Endometrium (tissue), 2 donors: ENCODE data around the gene FUT8.
"Not testable (repeated sequence)": the region's sequence is repeated elsewhere in the genome, so short reads cannot be mapped to it uniquely, and the experiment has no call there.

Experiments used
- FAIRE-seq: peaks from 2 replicates; lab custom pipeline; 2012; peaks lifted over from hg19 to GRCh38; lab: Jason Lieb, UNC
- donor health status: control.
- donor health status: control.

Gene FUT8

GRCh38 chr14:65716813-65717212 lies 304.3 kb downstream of the FUT8 start:
- FAIRE-seq, result not testable (repeated sequence)

GRCh38 chr14:65717384-65717915 lies 304.9 kb downstream of the FUT8 start:
- FAIRE-seq, result not testable (repeated sequence)

GRCh38 chr14:65718629-65719028 lies 306.1 kb downstream of the FUT8 start:
- FAIRE-seq, result no peak

GRCh38 chr14:65720171-65720570 lies 307.6 kb downstream of the FUT8 start:
- no peak for FAIRE-seq

- no peak for FAIRE-seq
Observed at GRCh38 chr14:65720743-65721142, 308.2 kb downstream of the FUT8 start.

- FAIRE-seq, result no peak
Observed at GRCh38 chr14:65723348-65723747, 310.8 kb downstream of the FUT8 start.

- no peak for FAIRE-seq
Observed at GRCh38 chr14:65728604-65729003, 316.1 kb downstream of the FUT8 start.

- FAIRE-seq, result no peak
Observed at GRCh38 chr14:65729566-65729965, 317.0 kb downstream of the FUT8 start.

GRCh38 chr14:65731933-65732506 lies 319.5 kb downstream of the FUT8 start:
- FAIRE-seq, result no peak

- FAIRE-seq, result no peak
Observed at GRCh38 chr14:65738339-65738738, 325.8 kb downstream of the FUT8 start.

GRCh38 chr14:65745396-65746190 lies 333.1 kb downstream of the FUT8 start:
- FAIRE-seq, result no peak

GRCh38 chr14:65748796-65749195 lies 336.3 kb downstream of the FUT8 start:
- no peak for FAIRE-seq

GRCh38 chr14:65749287-65749686 lies 336.8 kb downstream of the FUT8 start:
- FAIRE-seq, result no peak

GRCh38 chr14:65750906-65751305 lies 338.4 kb downstream of the FUT8 start:
- no peak for FAIRE-seq

GRCh38 chr14:65751510-65751909 lies 339.0 kb downstream of the FUT8 start:
- FAIRE-seq, result no peak

- no peak for FAIRE-seq
Observed at GRCh38 chr14:65753061-65753460, 340.5 kb downstream of the FUT8 start.

- no peak for FAIRE-seq
Observed at GRCh38 chr14:65755331-65755730, 342.8 kb downstream of the FUT8 start.

GRCh38 chr14:65756880-65757279 lies 344.4 kb downstream of the FUT8 start:
- no peak for FAIRE-seq

- FAIRE-seq, result no peak
Observed at GRCh38 chr14:65769151-65769550, 356.6 kb downstream of the FUT8 start.

GRCh38 chr14:65770681-65771080 lies 358.2 kb downstream of the FUT8 start:
- no peak for FAIRE-seq

GRCh38 chr14:65771271-65771670 lies 358.7 kb downstream of the FUT8 start:
- no peak for FAIRE-seq

- no peak for FAIRE-seq
Observed at GRCh38 chr14:65772466-65772865, 359.9 kb downstream of the FUT8 start.

GRCh38 chr14:65772921-65773574 lies 360.5 kb downstream of the FUT8 start:
- no peak for FAIRE-seq
